Subcutaneous adipose tissue (tissue), 4 donors: ENCODE measurements around the gene IGLL5. TPM values are rescaled to one million over a fixed set of nuclear protein-coding genes. Genes with fewer than 3 reads are reported as not detected.

Experiments used
- CTCF ChIP-seq: fragments of 450-650 bp; IDR thresholded peaks from one replicate; pipeline ENCODE4 v1.5.1; 2016; ENCODE audit warnings: low read depth, mild to moderate bottlenecking, control low read depth, antibody characterized with exemption, moderate library complexity
- total RNA-seq, 4 donors: library from RNA; depleted of rRNA; stranded (reverse); fragments of >200 nt; gene quantifications; one replicate each; pipeline ENCODE4 v1.1.0, GENCODE V29; 2016

Gene IGLL5
- total RNA-seq, 4 donors from 2014 or later: 1.1 to 2.2 TPM; not detected in 2

DNA sequence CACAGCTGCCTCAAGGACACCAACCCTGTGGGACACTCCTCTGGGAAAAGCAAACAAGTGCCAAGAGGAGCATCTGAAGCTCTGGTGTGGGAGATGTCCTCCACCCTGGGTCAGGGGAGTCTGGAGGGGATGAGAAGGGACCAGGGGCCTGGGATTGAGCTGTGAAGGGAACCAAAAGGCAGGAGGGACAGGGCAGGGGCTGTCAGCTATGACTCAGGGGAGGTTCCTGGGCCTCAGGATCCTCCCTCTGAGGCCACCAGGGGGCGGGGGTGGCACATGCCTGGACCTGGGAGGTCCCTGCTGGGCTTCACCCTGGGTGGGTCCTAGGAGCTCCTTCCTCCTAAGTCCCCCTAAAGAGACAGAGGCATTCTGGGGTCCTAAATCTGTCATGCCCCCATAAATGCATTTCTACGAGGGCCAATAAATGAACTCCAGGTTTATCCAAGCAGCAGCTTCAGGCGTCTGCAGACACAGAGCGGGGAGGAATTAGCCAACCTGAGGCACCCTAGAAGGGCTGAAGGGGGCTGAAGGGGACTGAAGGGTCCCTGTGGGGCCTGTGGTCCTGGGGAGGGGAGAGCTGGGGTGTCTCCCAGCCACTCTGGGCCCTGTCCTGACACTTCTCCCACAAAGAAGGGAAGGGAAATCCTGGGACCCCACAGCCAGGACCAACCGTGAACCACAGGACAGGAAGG lies 31.9 kb upstream of the IGLL5 start:
- TF ChIP-seq CTCF: no peak

DNA sequence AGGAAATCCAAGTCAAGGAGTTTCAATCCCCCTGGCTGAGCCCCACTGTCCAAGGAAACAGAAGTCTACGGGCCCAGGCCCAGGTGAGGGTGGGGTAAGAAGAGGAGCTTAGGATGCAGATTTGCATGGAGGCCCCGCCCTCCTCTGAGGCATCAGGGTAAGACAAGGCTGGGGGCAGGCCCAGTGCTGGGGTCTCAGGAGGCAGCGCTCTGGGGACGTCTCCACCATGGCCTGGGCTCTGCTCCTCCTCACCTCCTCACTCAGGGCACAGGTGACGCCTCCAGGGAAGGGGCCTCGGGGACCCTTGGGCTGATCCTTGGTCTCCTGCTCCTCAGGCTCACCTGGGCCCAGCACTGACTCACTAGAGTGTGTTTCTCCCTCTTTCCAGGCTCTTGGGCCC lies 31.3 kb upstream of the IGLL5 start:
- TF ChIP-seq CTCF: no peak

DNA sequence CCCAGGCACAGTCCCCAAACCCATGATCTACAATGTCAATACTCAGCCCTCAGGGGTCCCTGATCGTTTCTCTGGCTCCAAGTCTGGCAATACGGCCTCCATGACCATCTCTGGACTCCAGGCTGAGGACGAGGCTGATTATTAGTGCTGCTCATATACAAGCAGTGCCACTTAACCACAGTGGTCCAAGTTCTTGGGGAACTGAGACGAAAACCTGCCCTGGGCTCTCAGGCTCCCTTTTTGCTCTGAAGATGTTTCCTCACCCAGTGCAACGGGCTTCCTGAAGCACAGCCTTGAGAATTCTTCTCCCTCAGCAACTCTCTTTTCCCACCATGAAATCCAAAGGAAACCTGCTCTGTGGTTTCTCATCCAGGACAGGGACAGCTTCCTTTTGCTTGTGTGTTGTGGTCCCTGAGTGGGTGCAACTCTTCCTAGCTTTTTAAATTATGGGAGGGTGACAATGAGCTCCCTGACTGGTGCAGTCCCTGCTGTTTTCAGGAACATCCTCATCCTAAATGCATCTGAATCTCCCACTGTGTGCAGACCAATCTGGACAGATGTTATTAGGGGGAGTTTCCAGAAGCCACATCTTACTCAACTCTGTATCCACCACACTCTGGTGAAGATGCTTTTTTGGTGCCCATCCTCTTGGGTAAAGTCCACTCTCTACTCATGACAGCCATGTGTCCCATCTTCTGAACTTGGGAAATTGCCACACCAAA lies 30.6 kb upstream of the IGLL5 start:
- no peak for TF ChIP-seq CTCF

- no peak for TF ChIP-seq CTCF
Measured at GRCh38 chr22:22857607-22858558, 29.7 kb upstream of the IGLL5 start.

- TF ChIP-seq CTCF: no peak
Measured at GRCh38 chr22:22858559-22858937, 29.1 kb upstream of the IGLL5 start.

GRCh38 chr22:22863001-22863400 lies 24.6 kb upstream of the IGLL5 start:
- TF ChIP-seq CTCF: no peak
